SK-N-SH (cell line): ENCODE results near the gene ENTPD1. TPM values are rescaled to one million over a fixed set of nuclear protein-coding genes. Genes with fewer than 3 reads are reported as not detected.

Experiments
- CTCF ChIA-PET: fragments of 300-600, 350-600 bp; formaldehyde crosslinking; extraction: SDS; loops from one replicate; lab custom pipeline; 2021; lab: Yijun Ruan, JAX
- POLR2A ChIA-PET: fragments of 350-600 bp; sonication (Branson Sonifier 250); formaldehyde crosslinking; extraction: SDS; loops from one replicate; lab custom pipeline; 2020; ENCODE audit warnings: antibody characterized with exemption, inconsistent platforms; lab: Yijun Ruan, JAX
- DNase-seq: peaks from one replicate; pipeline ENCODE4 v3.0.0; 2012
- H2AFZ ChIP-seq: fragments of 200-600 bp; sonication (generic); 2 replicates; pipeline ENCODE4 v1.8.1; 2016; ENCODE audit warnings: antibody characterized with exemption, mild to moderate bottlenecking, low read depth
- H3F3A ChIP-seq: fragments of 200-600 bp; sonication (generic); replicated peaks from 2 replicates; pipeline ENCODE3; 2016; ENCODE audit warnings: antibody characterized with exemption, mild to moderate bottlenecking; ENCODE audit not compliant: insufficient read depth
- H3K27ac ChIP-seq, 2 experiments: fragments of 200-500 bp in 1 of 2; fragments of 200-600 bp in 1 of 2; sonication (Bioruptor generic) in 1 of 2; sonication (generic), shearing (Covaris generic) in 1 of 2; 2 replicates each; pipeline versions ENCODE4 v1.5.1 to v1.6.1; 2014 to 2016; ENCODE audit warnings: low read depth in 2 of 2, inconsistent platforms in 1 of 2, low read length in 1 of 2, mild to moderate bottlenecking in 1 of 2, mixed read lengths in 1 of 2
- H3K27me3 ChIP-seq: fragments of 200-600 bp; sonication (generic), shearing (Covaris generic); 2 replicates; pipeline ENCODE4 v1.6.1; 2016; ENCODE audit warnings: mixed run types; ENCODE audit not compliant: insufficient read depth
- H3K36me3 ChIP-seq, 2 experiments: fragments of 200-500 bp in 1 of 2; fragments of 200-600 bp in 1 of 2; sonication (Bioruptor generic) in 1 of 2; sonication (generic) in 1 of 2; replicated peaks in 1 of 2; 2 replicates each; pipeline versions ENCODE3 to v1.5.1; 2014 to 2016; ENCODE audit warnings: low read length in 1 of 2, mild to moderate bottlenecking in 1 of 2; ENCODE audit not compliant: insufficient read depth in 2 of 2, control insufficient read depth in 1 of 2
- H3K4me1 ChIP-seq, 2 experiments: fragments of 200-500 bp in 1 of 2; fragments of 200-600 bp in 1 of 2; sonication (Bioruptor generic) in 1 of 2; sonication (generic), shearing (Covaris generic) in 1 of 2; 2 replicates each; pipeline versions ENCODE4 v1.5.1 to v1.6.1; 2014 to 2016; ENCODE audit warnings: low read depth in 1 of 2, low read length in 1 of 2, mixed run types in 1 of 2; ENCODE audit not compliant: insufficient read depth in 2 of 2, control insufficient read depth in 1 of 2
- H3K4me2 ChIP-seq: fragments of 200-600 bp; sonication (generic), shearing (Covaris generic); 2 replicates; pipeline ENCODE4 v1.6.1; 2017; ENCODE audit warnings: mixed run types
- H3K4me3 ChIP-seq, 2 experiments: fragments of 200-500 bp in 1 of 2; fragments of 200-600 bp in 1 of 2; sonication (Bioruptor generic) in 1 of 2; sonication (generic), shearing (Covaris generic) in 1 of 2; 2 replicates each; pipeline versions ENCODE4 v1.5.1 to v1.8.1; 2014 to 2016; ENCODE audit warnings: low read depth in 2 of 2, inconsistent platforms in 1 of 2, low read length in 1 of 2, mild to moderate bottlenecking in 1 of 2, mixed read lengths in 1 of 2, moderate library complexity in 1 of 2
- H3K79me2 ChIP-seq: fragments of 200-600 bp; sonication (generic); 2 replicates; pipeline ENCODE4 v1.8.1; 2017; ENCODE audit warnings: mild to moderate bottlenecking; ENCODE audit not compliant: insufficient read depth
- H3K9ac ChIP-seq: fragments of 200-600 bp; sonication (generic); 2 replicates; pipeline ENCODE4 v1.6.1; 2017; ENCODE audit warnings: mixed run types
- H3K9me2 ChIP-seq: fragments of 200-600 bp; sonication (generic); 2 replicates; pipeline ENCODE4 v1.6.1; 2017; ENCODE audit warnings: mixed run types
- H3K9me3 ChIP-seq: fragments of 200-600 bp; sonication (generic); 2 replicates; pipeline ENCODE4 v1.6.1; 2017; ENCODE audit warnings: mixed run types, mild to moderate bottlenecking, moderate library complexity
- H4K20me1 ChIP-seq: fragments of 200-600 bp; sonication (generic); 2 replicates; pipeline ENCODE4 v1.6.1; 2017; ENCODE audit warnings: mild to moderate bottlenecking, mixed run types; ENCODE audit not compliant: insufficient read depth
- EZH2phosphoT487 ChIP-seq: fragments of 200-600 bp; sonication (generic); IDR thresholded peaks from 2 replicates; pipeline ENCODE4 v1.6.1; 2017; ENCODE audit warnings: low read depth, mixed run types, mild to moderate bottlenecking, antibody characterized with exemption, moderate library complexity, borderline replicate concordance
- IRF3 ChIP-seq: fragments of 150-350 bp; IDR thresholded peaks from 2 replicates; pipeline ENCODE4 v1.6.1; 2016; ENCODE audit warnings: mild to moderate bottlenecking, low read depth, low read length
- REST ChIP-seq: IDR thresholded peaks from 2 replicates; pipeline ENCODE4 v1.6.1; 2012; ENCODE audit warnings: mild to moderate bottlenecking, low read depth, low read length, moderate library complexity
- USF2 ChIP-seq: fragments of 150-350 bp; IDR thresholded peaks from 2 replicates; pipeline ENCODE4 v1.6.1; 2017; ENCODE audit warnings: antibody characterized with exemption, low read length, low read depth, borderline replicate concordance
- WGBS: methylation state at CpG from one replicate; pipeline ENCODE4 v1.1.6; 2017; ENCODE audit warnings: low lambda C conversion rate; 5-methylcytosine and 5-hydroxymethylcytosine counted together
- polyA plus RNA-seq, 3 experiments: library from polyadenylated mRNA; depleted of rRNA; stranded (reverse); fragments of >200 nt; gene quantifications; 2 replicates each; pipeline ENCODE4 v1.2.3, GENCODE V29; 2012

ENTPD1 gene
- polyA plus RNA-seq, 1 of the 3 experiments (the other 2 are of a cell fraction), result 0.02 TPM

DNA sequence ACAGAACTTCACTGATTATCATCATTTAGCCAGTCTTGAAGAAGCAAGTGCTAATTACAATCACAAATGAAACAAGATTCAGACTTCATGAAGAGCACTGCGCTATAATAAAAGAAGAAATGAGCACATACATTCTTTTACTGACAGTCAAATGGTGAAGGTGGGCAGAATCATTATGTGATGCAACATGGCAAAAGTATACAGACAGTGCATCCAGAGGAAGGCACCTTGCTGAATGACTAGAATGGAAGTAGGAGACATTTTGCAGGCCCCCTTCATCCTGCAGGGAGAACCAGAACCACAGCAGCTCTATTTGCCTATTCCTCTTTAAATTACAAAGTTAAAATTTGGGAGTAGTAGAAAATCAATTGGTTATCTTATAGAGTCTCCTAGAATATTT lies 120.8 kb downstream of the ENTPD1 start:
- 91% methylated on average over 1 of the region's 1 CpG for WGBS
- no peak for DNase-seq
- no peaks in the 10 kb centered on the region for H3K79me2 ChIP-seq

More for the DNA sequence above, 120.8 kb downstream of the ENTPD1 start:
- ChIA-PET POLR2A (no interaction called here), CTCF (no interaction called here)
- Histone ChIP-seq H3K9me2 (no peaks in the 10 kb centered on the region), H3K4me2 (no peak overlapping the region), H3K36me3 (peaks cover 6 to 17% of the 10 kb centered on the region in 2 experiments), H2AFZ (no peak overlapping the region), H3K4me3 (no peak overlapping the region), H3K27ac (no peak overlapping the region), H3K9me3 (no peaks in the 10 kb centered on the region), H3F3A (peaks cover 2% of the 10 kb centered on the region), H3K9ac (no peak overlapping the region), H3K27me3 (no peaks in the 10 kb centered on the region), H3K4me1 (no peaks in the 10 kb centered on the region; a peak in 1 of 4 replicates), H4K20me1 (no peaks in the 10 kb centered on the region)
- no peak for TF ChIP-seq USF2
- TF ChIP-seq EZH2phosphoT487, result no peak
- TF ChIP-seq REST, result no peak
- TF ChIP-seq IRF3, result no peak
